Renal cortical epithelial cell (primary cell): ENCODE results near the gene MOSMO. TPM values are rescaled to one million over a fixed set of nuclear protein-coding genes. Genes with fewer than 3 reads are reported as not detected.
"Not testable (repeated sequence)": the region's sequence is repeated elsewhere in the genome, so short reads cannot be mapped to it uniquely, and the experiment has no call there.

Source experiments
- DNase-seq: peaks from one replicate; pipeline ENCODE4 v3.0.0-alpha.2; 2011; ENCODE audit warnings: low read depth
- total RNA-seq: library from RNA; depleted of rRNA; stranded (reverse); fragments of >200 nt; gene quantifications from 2 replicates; pipeline ENCODE4 v1.2.3, GENCODE V29; 2014

The MOSMO gene
- total RNA-seq, 1 donor from 2014 or later: 12.1 TPM

GRCh38 chr16:22093331-22093730 lies 85.4 kb downstream of the MOSMO start:
- DNase-seq: no peak

- peak; percentile 36 for DNase-seq
Measured at GRCh38 chr16:22093996-22094395, 86.1 kb downstream of the MOSMO start.

GRCh38 chr16:22098405-22099255 lies 90.7 kb downstream of the MOSMO start:
- peak; percentile 65 for DNase-seq

- DNase-seq: no peak
Measured at GRCh38 chr16:22099256-22099975, 91.5 kb downstream of the MOSMO start.

GRCh38 chr16:22103441-22103840 lies 95.5 kb downstream of the MOSMO start:
- no peak for DNase-seq

GRCh38 chr16:22109258-22109898 lies 101.5 kb downstream of the MOSMO start:
- DNase-seq: no peak

GRCh38 chr16:22111629-22112028 lies 103.7 kb downstream of the MOSMO start:
- not testable (repeated sequence) for DNase-seq

GRCh38 chr16:22116095-22116700 lies 108.3 kb downstream of the MOSMO start:
- no peak for DNase-seq

GRCh38 chr16:22117609-22118008 lies 109.7 kb downstream of the MOSMO start:
- DNase-seq: peak; percentile 7

GRCh38 chr16:22120440-22120839 lies 112.5 kb downstream of the MOSMO start:
- DNase-seq: no peak

- no peak for DNase-seq
Measured at GRCh38 chr16:22122239-22122638, 114.3 kb downstream of the MOSMO start.

- no peak for DNase-seq
Measured at GRCh38 chr16:22123146-22123545, 115.2 kb downstream of the MOSMO start.

GRCh38 chr16:22123759-22124490 lies 116.0 kb downstream of the MOSMO start:
- no peak for DNase-seq

- DNase-seq: no peak
Measured at GRCh38 chr16:22124583-22125284, 116.8 kb downstream of the MOSMO start.

- DNase-seq: no peak
Measured at GRCh38 chr16:22126037-22126558, 118.2 kb downstream of the MOSMO start.

GRCh38 chr16:22128537-22128936 lies 120.6 kb downstream of the MOSMO start:
- not testable (repeated sequence) for DNase-seq

GRCh38 chr16:22130528-22130927 lies 122.6 kb downstream of the MOSMO start:
- DNase-seq: no peak

GRCh38 chr16:22132801-22133200 lies 124.9 kb downstream of the MOSMO start:
- DNase-seq: no peak
